CD4-positive, CD25-positive, alpha-beta regulatory T cell (primary cell): ENCODE data around the gene DCD. TPM values are rescaled to one million over a fixed set of nuclear protein-coding genes. Genes with fewer than 3 reads are reported as not detected.

Experiments
- ATAC-seq, 2 donors: fragments of 150-1000 bp; cut with Tn5 transposase; one replicate each; pipeline ENCODE4 v1.10.0; 2021; ENCODE audit warnings: low read depth in 2 of 2, moderate number of reproducible peaks in 2 of 2, moderate library complexity in 1 of 2
- DNase-seq, 3 donors: peaks; one replicate each; pipeline versions ENCODE4 v3.0.0 to v3.0.0-alpha.2; 2012 to 2022; ENCODE audit warnings: mixed read lengths in 1 of 3
- H3K27ac ChIP-seq: one replicate; pipeline ENCODE4 v1.7.0; 2013; ENCODE audit warnings: mild to moderate bottlenecking, low read length; ENCODE audit not compliant: insufficient read depth, poor library complexity, severe bottlenecking
- H3K27me3 ChIP-seq: one replicate; pipeline ENCODE4 v1.7.0; 2013; ENCODE audit warnings: low read length; ENCODE audit not compliant: control insufficient read depth, insufficient read depth
- H3K36me3 ChIP-seq: one replicate; pipeline ENCODE4 v1.7.0; 2013; ENCODE audit warnings: mild to moderate bottlenecking, low read length, moderate library complexity; ENCODE audit not compliant: control insufficient read depth, insufficient read depth
- H3K4me1 ChIP-seq: 2 replicates; pipeline ENCODE4 v1.7.0; 2013; ENCODE audit warnings: mild to moderate bottlenecking, low read length; ENCODE audit not compliant: insufficient read depth, control insufficient read depth, poor library complexity, severe bottlenecking
- H3K4me3 ChIP-seq: one replicate; pipeline ENCODE4 v1.7.0; 2013; ENCODE audit warnings: low read depth, mild to moderate bottlenecking, low read length, moderate library complexity
- H3K9me3 ChIP-seq, 2 experiments: 1 replicate in 1 of 2; 2 replicates in 1 of 2; pipeline ENCODE4 v1.7.0; 2013; ENCODE audit warnings: low read length in 2 of 2, mild to moderate bottlenecking in 1 of 2, moderate library complexity in 1 of 2; ENCODE audit not compliant: control insufficient read depth in 2 of 2
- H3K27ac Mint-ChIP-seq, 3 donors: one replicate each; pipeline ENCODE4 v1.8.0; 2020 to 2022; ENCODE audit warnings: mild to moderate bottlenecking in 3 of 3, mixed read lengths in 3 of 3, moderate library complexity in 2 of 3
- H3K27me3 Mint-ChIP-seq: one replicate; pipeline ENCODE4 v1.8.0; 2022; ENCODE audit warnings: mild to moderate bottlenecking, mixed read lengths
- H3K36me3 Mint-ChIP-seq: one replicate; pipeline ENCODE4 v1.8.0; 2020; ENCODE audit warnings: mixed read lengths
- H3K4me1 Mint-ChIP-seq, 4 donors: one replicate each; pipeline ENCODE4 v1.8.0; 2020 to 2022; ENCODE audit warnings: mixed read lengths in 4 of 4, mild to moderate bottlenecking in 1 of 4
- H3K4me3 Mint-ChIP-seq, 4 donors: one replicate each; pipeline ENCODE4 v1.8.0; 2020 to 2022; ENCODE audit warnings: mild to moderate bottlenecking in 4 of 4, mixed read lengths in 4 of 4, moderate library complexity in 3 of 4
- H3K9me3 Mint-ChIP-seq, 7 donors: one replicate each; pipeline ENCODE4 v1.8.0; 2020 to 2022; ENCODE audit warnings: mixed read lengths in 7 of 7, mild to moderate bottlenecking in 3 of 7, moderate library complexity in 2 of 7
- polyA plus RNA-seq, 4 donors: library from polyadenylated mRNA; unstranded; fragments of 300-500 nt; fragmentation: Illumina TruSeq; gene quantifications; one replicate each; pipeline ENCODE4 v1.2.3, GENCODE V29; 2021
- total RNA-seq: library from RNA; stranded (reverse); gene quantifications from one replicate; pipeline ENCODE4 v1.2.3, GENCODE V29; 2022

The DCD gene
- total and polyA plus RNA-seq, 5 donors from 2014 or later: not detected

GRCh38 chr12:54631551-54631950, 16.6 kb downstream of the DCD start:
- no peak overlapping the region for H3K4me3 ChIP-seq
- Mint-ChIP-seq H3K4me3 (no peak overlapping the region), H3K9me3 (peaks cover 0 to 15% (median 2%) of the 10 kb centered on the region in 7 donors), H3K27ac (no peak overlapping the region), H3K4me1 (peaks cover 0 to 3% (median 0%) of the 10 kb centered on the region in 4 donors), H3K36me3 (no peaks in the 10 kb centered on the region), H3K27me3 (peaks cover 37% of the 10 kb centered on the region)
- peaks cover 6 to 9% of the 10 kb centered on the region in 2 experiments for H3K9me3 ChIP-seq
- H3K27me3 ChIP-seq: no peaks in the 10 kb centered on the region
- no peaks in the 10 kb centered on the region for H3K36me3 ChIP-seq
- no peak for ATAC-seq
- H3K27ac ChIP-seq: no peak overlapping the region
- no peaks in the 10 kb centered on the region for H3K4me1 ChIP-seq
- no peak for DNase-seq

GRCh38 chr12:54629925-54630324, 18.2 kb downstream of the DCD start:
- Histone ChIP-seq H3K9me3 (peaks cover 6 to 9% of the 10 kb centered on the region in 2 experiments), H3K4me3 (no peak overlapping the region), H3K36me3 (no peaks in the 10 kb centered on the region), H3K4me1 (no peaks in the 10 kb centered on the region), H3K27me3 (peaks cover 9% of the 10 kb centered on the region), H3K27ac (no peak overlapping the region)
- Mint-ChIP-seq H3K9me3 (peaks cover 0 to 19% (median 4%) of the 10 kb centered on the region in 7 donors), H3K4me3 (no peak overlapping the region), H3K36me3 (no peaks in the 10 kb centered on the region), H3K27me3 (peaks cover 34% of the 10 kb centered on the region), H3K27ac (no peak overlapping the region), H3K4me1 (peaks cover 0 to 3% (median 0%) of the 10 kb centered on the region in 4 donors)
- DNase-seq (no peak), ATAC-seq (no peak)

GRCh38 chr12:54628186-54628846, 19.8 kb downstream of the DCD start:
- H3K27ac ChIP-seq: no peak overlapping the region
- H3K36me3 ChIP-seq: no peaks in the 10 kb centered on the region
- H3K4me3 Mint-ChIP-seq: no peak overlapping the region
- DNase-seq (no peak), ATAC-seq (no peak)
- H3K9me3 Mint-ChIP-seq: peaks cover 0 to 19% (median 2%) of the 10 kb centered on the region in 7 donors
- no peaks in the 10 kb centered on the region for H3K36me3 Mint-ChIP-seq
- no peak overlapping the region for H3K4me3 ChIP-seq
- no peak overlapping the region for H3K27ac Mint-ChIP-seq
- peaks cover 37% of the 10 kb centered on the region for H3K27me3 Mint-ChIP-seq
- H3K27me3 ChIP-seq: peaks cover 16% of the 10 kb centered on the region
- H3K4me1 Mint-ChIP-seq: peaks cover 0 to 3% (median 0%) of the 10 kb centered on the region in 4 donors
- H3K9me3 ChIP-seq: peaks cover 6 to 9% of the 10 kb centered on the region in 2 experiments
- H3K4me1 ChIP-seq: no peaks in the 10 kb centered on the region

GRCh38 chr12:54627304-54627703, 20.9 kb downstream of the DCD start:
- no peak overlapping the region for H3K27ac ChIP-seq
- Mint-ChIP-seq H3K27ac (no peak overlapping the region), H3K4me3 (no peak overlapping the region)

GRCh38 chr12:54625598-54625997, 22.6 kb downstream of the DCD start:
- Mint-ChIP-seq H3K4me1 (no peaks in the 10 kb centered on the region), H3K9me3 (peaks cover 0 to 19% (median 2%) of the 10 kb centered on the region in 7 donors), H3K4me3 (no peak overlapping the region), H3K27ac (no peak overlapping the region), H3K36me3 (no peaks in the 10 kb centered on the region), H3K27me3 (peaks cover 51% of the 10 kb centered on the region)
- ATAC-seq (no peak), DNase-seq (no peak)
- Histone ChIP-seq H3K4me1 (no peaks in the 10 kb centered on the region), H3K27ac (no peak overlapping the region), H3K36me3 (no peaks in the 10 kb centered on the region), H3K4me3 (no peak overlapping the region), H3K27me3 (peaks cover 24% of the 10 kb centered on the region), H3K9me3 (peaks cover 6 to 9% of the 10 kb centered on the region in 2 experiments)

More at GRCh38 chr12:54627304-54627703, 20.9 kb downstream of the DCD start:
- H3K4me3 ChIP-seq: no peak overlapping the region
- no peaks in the 10 kb centered on the region for H3K4me1 ChIP-seq
- Mint-ChIP-seq H3K4me1 (peaks cover 0 to 2% (median 0%) of the 10 kb centered on the region in 4 donors), H3K36me3 (no peaks in the 10 kb centered on the region), H3K9me3 (peaks cover 0 to 19% (median 2%) of the 10 kb centered on the region in 7 donors), H3K27me3 (peaks cover 44% of the 10 kb centered on the region)
- ATAC-seq (no peak), DNase-seq (no peak)
- H3K9me3 ChIP-seq: peaks cover 6 to 9% of the 10 kb centered on the region in 2 experiments
- no peaks in the 10 kb centered on the region for H3K36me3 ChIP-seq
- H3K27me3 ChIP-seq: peaks cover 17% of the 10 kb centered on the region

- Histone ChIP-seq H3K4me1 (no peaks in the 10 kb centered on the region), H3K27ac (no peak overlapping the region), H3K27me3 (peaks cover 24% of the 10 kb centered on the region), H3K4me3 (no peak overlapping the region), H3K9me3 (peaks cover 6 to 9% of the 10 kb centered on the region in 2 experiments), H3K36me3 (no peaks in the 10 kb centered on the region)
- Mint-ChIP-seq H3K27ac (no peak overlapping the region), H3K36me3 (no peaks in the 10 kb centered on the region), H3K4me1 (no peaks in the 10 kb centered on the region), H3K27me3 (peaks cover 52% of the 10 kb centered on the region), H3K4me3 (peak overlapping the region in 1 of 4 donors; percentile 35), H3K9me3 (peaks cover 0 to 19% (median 2%) of the 10 kb centered on the region in 7 donors)
- no peak for DNase-seq
- ATAC-seq: no peak
Observed at GRCh38 chr12:54624315-54625279, 23.6 kb downstream of the DCD start.

- Mint-ChIP-seq H3K27me3 (peaks cover 59% of the 10 kb centered on the region), H3K4me3 (no peak overlapping the region), H3K4me1 (no peaks in the 10 kb centered on the region), H3K36me3 (no peaks in the 10 kb centered on the region), H3K27ac (no peak overlapping the region), H3K9me3 (peaks cover 0 to 13% (median 2%) of the 10 kb centered on the region in 7 donors)
- Histone ChIP-seq H3K9me3 (peaks cover 1 to 5% of the 10 kb centered on the region in 2 experiments), H3K27me3 (peaks cover 30% of the 10 kb centered on the region), H3K4me3 (no peak overlapping the region), H3K27ac (no peak overlapping the region), H3K4me1 (no peaks in the 10 kb centered on the region), H3K36me3 (no peaks in the 10 kb centered on the region)
- DNase-seq (peak in 1 of 3 donors; percentile 10), ATAC-seq (no peak)
Observed at GRCh38 chr12:54622463-54623183, 25.5 kb downstream of the DCD start.
